ENCODE data around the gene XCL1.

Gene XCL1

DNA sequence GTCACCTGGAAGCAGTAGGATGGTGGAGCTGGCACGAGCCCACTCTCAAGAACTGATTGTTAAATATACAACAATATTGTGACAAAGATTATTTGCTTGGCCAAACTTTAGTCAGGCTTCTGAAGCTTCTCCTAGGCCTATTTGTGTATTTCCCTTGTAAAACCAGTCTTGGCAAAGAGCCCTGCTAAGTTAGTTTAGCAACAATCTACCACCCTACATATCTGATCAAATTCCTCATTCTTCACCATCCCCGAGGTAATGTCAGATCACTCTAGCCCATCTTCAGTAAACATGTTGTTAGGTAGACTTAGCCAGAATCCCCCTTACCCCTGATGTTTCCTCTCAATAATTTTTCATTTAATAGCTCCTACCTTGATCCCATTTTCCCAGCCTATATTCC, 39.6 kb downstream of the XCL1 start:
- no peak overlapping the region for H3K4me3 ChIP-seq (replicated peaks; ENCODE audit: low read depth, low read length)
- no peak for TF ChIP-seq CTCF (IDR thresholded peaks at IDR 0.05; ENCODE audit: low read depth, low read length, missing control alignments)
- DNase-seq (ENCODE audit: extremely low read depth, low read depth): no peak

DNA sequence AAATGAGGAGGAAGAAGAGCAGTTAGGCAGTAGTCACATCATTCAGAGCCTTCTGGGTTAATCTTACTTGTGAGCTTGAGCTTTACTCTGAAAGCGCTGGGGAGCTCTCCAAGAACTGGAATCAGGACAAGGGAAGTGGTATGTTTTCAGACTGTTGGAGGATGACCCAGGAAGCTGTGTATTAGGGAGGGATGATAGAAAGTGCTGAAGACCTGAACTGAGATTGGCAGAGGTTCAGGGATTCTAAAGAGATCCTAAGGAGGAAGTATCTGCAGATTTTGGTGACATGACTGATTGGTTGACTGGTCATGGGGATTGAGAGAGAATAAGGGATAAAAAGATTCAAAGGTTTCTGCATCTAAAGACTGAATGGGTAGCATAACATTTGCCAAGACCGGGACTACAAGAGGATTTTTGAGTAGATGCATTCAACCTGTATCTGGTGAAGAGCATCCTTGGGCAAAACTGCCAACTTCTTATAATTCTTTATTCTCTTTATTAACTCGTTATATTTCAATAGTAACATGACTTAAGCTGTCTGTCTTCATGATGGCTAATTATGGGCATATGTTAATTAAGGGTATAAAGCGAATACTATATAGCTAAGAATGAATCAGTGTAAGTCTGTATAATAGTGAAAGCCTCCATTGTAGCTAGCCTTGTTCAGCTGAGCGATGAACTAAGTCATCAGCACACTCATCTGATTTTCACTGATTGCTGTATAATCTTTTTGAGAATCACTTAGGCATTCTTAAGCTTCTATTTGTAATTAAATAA, 41.8 kb downstream of the XCL1 start:
- no peak for DNase-seq (ENCODE audit: extremely low read depth, low read depth)
- no peak overlapping the region for H3K4me3 ChIP-seq (replicated peaks; ENCODE audit: low read depth, low read length)

DNA sequence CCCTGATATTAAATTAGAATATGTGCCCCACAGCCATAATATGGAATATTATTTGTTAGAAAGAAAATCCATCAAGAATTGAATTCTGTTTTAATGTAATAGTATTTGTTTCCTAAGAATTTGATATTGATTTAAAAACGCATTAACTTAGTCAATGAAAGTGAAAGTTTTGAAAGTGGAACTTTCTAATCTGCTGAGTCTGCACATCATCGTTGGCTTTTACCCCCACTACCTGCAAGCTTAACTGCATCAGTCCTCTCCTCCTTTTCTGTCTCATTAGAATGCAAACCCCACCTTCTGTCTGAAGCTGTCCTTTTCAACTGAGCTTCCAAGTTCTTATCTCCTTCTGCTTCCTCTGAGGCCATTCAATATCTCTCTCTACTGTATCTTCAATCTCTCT, 42.5 kb downstream of the XCL1 start:
- TF ChIP-seq CTCF (IDR thresholded peaks at IDR 0.05; ENCODE audit: low read depth, low read length, missing control alignments): no peak
- no peak for DNase-seq (ENCODE audit: extremely low read depth, low read depth)

More for the DNA sequence above, 41.8 kb downstream of the XCL1 start:
- no peak for TF ChIP-seq CTCF (IDR thresholded peaks at IDR 0.05; ENCODE audit: low read depth, low read length, missing control alignments)

DNA sequence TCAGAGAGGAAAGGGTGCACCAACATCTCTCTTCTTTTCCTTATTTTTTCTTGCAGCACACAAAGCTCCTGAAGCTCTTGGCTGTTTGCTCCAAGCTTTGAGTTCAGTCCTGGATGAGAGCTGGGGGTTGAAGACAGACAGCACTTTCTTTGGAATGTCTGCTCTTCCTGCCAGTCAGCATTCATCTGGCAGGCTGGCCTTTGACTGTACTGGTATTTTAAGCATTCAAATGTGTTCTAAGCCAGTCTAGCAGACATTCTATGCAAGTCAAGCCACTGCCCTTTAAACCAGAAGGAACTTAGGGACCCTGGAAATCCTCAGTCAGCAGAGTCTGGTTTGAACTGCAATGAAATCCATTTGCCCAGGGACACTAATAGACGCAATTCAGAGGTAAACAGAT, 45.0 kb downstream of the XCL1 start:
- no peak for DNase-seq (ENCODE audit: extremely low read depth, low read depth)
- H3K4me3 ChIP-seq (replicated peaks; ENCODE audit: low read depth, low read length): no peak overlapping the region
- TF ChIP-seq CTCF (IDR thresholded peaks at IDR 0.05; ENCODE audit: low read depth, low read length, missing control alignments): no peak

More for the DNA sequence above, 42.5 kb downstream of the XCL1 start:
- H3K4me3 ChIP-seq (replicated peaks; ENCODE audit: low read depth, low read length): no peak overlapping the region

DNA sequence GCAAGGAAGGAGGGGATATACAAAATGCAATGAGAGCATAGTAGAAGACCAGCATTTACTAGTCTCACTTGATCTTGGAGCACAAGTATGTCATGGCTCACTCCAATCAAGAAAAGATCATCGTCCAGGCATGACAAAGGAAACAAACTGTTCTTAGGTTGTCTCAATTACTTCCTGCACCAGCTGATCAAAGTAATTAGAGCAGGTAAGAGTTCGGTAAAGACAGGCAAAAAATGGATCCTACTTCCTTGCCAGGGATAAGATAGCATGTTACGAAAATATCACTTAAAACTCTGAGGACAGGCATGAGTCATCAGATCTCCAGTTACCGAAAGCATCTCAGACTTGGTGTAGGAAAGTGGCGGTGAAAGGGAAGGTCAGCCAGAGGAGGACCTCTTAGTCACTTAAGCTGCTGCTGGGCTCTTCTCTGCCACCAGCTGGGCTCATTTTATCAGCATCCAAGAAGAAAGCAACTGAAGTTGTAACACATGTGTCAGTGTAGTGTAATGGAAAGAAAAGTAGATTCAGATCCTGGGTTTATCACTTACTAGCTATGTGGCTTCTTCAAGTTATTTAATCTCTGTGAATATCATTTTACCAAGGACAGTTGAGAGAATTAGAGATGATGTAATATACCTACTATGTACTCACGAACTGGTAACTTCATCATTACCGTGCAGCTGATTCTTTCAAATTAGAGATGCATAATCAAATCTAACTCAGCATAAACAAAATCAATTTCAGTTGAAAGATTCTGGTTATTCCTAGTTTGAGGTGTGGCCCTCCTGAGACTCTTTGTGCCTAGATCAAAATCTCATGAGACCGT, 46.8 kb downstream of the XCL1 start:
- no peak overlapping the region for H3K4me3 ChIP-seq (replicated peaks; ENCODE audit: low read depth, low read length)
- DNase-seq (ENCODE audit: extremely low read depth, low read depth): peak; percentile 56
- no peak for TF ChIP-seq CTCF (IDR thresholded peaks at IDR 0.05; ENCODE audit: low read depth, low read length, missing control alignments)

GRCh38 chr1:168623831-168624230, 47.4 kb downstream of the XCL1 start:
- TF ChIP-seq CTCF (IDR thresholded peaks at IDR 0.05; ENCODE audit: low read depth, low read length, missing control alignments): no peak
- no peak overlapping the region for H3K4me3 ChIP-seq (replicated peaks; ENCODE audit: low read depth, low read length)
- DNase-seq (ENCODE audit: extremely low read depth, low read depth): no peak
